ENCODE data around the gene LMAN2L.

GRCh38 chr2:96679848-96680247 is 60.0 kb downstream of the LMAN2L start:
- TF ChIP-seq, protein P1, sequence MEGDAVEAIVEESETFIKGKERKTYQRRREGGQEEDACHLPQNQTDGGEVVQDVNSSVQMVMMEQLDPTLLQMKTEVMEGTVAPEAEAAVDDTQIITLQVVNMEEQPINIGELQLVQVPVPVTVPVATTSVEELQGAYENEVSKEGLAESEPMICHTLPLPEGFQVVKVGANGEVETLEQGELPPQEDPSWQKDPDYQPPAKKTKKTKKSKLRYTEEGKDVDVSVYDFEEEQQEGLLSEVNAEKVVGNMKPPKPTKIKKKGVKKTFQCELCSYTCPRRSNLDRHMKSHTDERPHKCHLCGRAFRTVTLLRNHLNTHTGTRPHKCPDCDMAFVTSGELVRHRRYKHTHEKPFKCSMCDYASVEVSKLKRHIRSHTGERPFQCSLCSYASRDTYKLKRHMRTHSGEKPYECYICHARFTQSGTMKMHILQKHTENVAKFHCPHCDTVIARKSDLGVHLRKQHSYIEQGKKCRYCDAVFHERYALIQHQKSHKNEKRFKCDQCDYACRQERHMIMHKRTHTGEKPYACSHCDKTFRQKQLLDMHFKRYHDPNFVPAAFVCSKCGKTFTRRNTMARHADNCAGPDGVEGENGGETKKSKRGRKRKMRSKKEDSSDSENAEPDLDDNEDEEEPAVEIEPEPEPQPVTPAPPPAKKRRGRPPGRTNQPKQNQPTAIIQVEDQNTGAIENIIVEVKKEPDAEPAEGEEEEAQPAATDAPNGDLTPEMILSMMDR (IDR thresholded peaks at IDR 0.05; ENCODE audit: borderline replicate concordance, extremely low read depth, low read length, poor library complexity, severe bottlenecking): no peak
- TF ChIP-seq EZH2 (IDR thresholded peaks at IDR 0.05; ENCODE audit: borderline replicate concordance, low read depth, low read length, severe bottlenecking): no peak
